Uterus (tissue), 2 donors: Measurements from ENCODE around the gene ATP10A.
A peak's percentile ranks its signal among the peaks of the same experiment; 100 is the strongest.

Experiments used
- CTCF ChIP-seq, 4 experiments: fragments of 200-600 bp in 2 of 4; fragments of 450-650 bp in 2 of 4; sonication (generic) in 2 of 4; IDR thresholded peaks; one replicate each; pipeline ENCODE4 v1.5.1; 2016 to 2019; ENCODE audit warnings: antibody characterized with exemption in 4 of 4, mild to moderate bottlenecking in 2 of 4, moderate library complexity in 1 of 4
- POLR2A ChIP-seq, 2 donors: fragments of 450-650 bp; IDR thresholded peaks; one replicate each; pipeline ENCODE4 v1.6.1; 2016; ENCODE audit warnings: antibody characterized with exemption in 2 of 2, mild to moderate bottlenecking in 1 of 2, moderate library complexity in 1 of 2

GRCh38 chr15:25693321-25694238, 169.5 kb downstream of the ATP10A start:
- TF ChIP-seq CTCF (IDR thresholded peaks at IDR 0.05) (peak; percentile 10 to 35 (median 16)), POLR2A (IDR thresholded peaks at IDR 0.05) (no peak)
